ENCODE results near the gene GADL1. TPM values are rescaled to one million over a fixed set of nuclear protein-coding genes. Genes with fewer than 3 reads are reported as not detected.

GADL1 gene
- polyA plus RNA-seq, 2 donors = 0.04 to 0.06 TPM

DNA sequence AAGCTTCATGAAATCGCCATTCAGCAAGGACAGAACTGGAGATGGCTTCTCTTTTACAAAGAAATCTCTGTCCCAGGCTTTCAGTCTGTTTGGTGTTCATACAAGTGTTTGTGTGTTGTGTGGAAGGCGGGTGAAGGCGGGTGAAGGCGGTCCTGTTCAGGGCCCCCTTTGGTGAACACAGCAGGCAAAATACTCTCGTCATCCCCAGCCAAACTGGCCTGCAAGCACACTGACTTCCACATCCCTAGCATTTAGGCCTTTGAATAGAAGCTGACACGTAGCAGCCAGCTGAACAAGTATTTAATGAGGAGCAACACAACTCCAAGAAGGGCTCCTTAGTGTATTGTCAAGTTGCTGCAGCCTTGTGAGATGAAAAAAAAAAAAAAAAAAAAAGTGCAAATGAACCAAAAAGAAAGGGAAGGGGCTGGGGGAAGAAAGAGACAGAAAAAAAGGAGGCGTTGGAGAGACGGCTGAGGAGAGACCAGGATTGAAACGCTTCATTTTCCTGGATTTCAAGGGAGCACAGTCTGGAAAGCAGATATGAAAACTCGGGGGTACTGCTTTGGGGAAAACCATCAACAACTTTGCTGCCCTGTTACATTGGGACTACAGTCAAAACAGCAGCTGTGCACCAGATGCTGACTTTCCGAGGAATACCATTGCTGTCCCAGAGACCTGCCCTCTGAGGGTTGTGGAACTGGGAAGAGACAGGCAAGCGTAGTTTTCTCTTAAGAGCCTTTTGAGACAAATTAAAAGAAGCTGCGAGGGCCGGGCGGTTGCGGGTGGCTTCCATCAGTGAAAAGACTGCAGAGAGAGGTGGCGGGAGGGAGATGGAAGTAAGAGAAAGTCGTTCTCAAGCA lies 213.4 kb downstream of the GADL1 start:
- 74 to 76% methylated on average over 18 of the region's 18 CpGs for WGBS, 2 donors
- peaks cover 0 to 2% of the 10 kb centered on the region in 2 donors for H3K4me1 ChIP-seq (ENCODE audit: control insufficient read depth in 2 of 2, insufficient read depth in 2 of 2, low read length in 1 of 2)
- peak overlapping the region; percentile 4 to 52 for H3K27ac ChIP-seq (ENCODE audit: low read depth in 2 of 2, low read length in 1 of 2)
- H3K36me3 ChIP-seq (ENCODE audit: control insufficient read depth in 2 of 2, insufficient read depth in 2 of 2, low read length in 1 of 2) = peaks cover 0 to 3% of the 10 kb centered on the region in 2 donors
- H3K27me3 ChIP-seq (ENCODE audit: control insufficient read depth in 1 of 2, insufficient read depth in 2 of 2, low read length in 2 of 2) = no peaks in the 10 kb centered on the region
- H3K4me3 ChIP-seq (ENCODE audit: low read depth in 1 of 2, low read length in 2 of 2) = no peak overlapping the region
- no peaks in the 10 kb centered on the region for H3K9me3 ChIP-seq (ENCODE audit: control insufficient read depth in 2 of 2, insufficient read depth in 1 of 2, low read depth in 1 of 2, low read length in 1 of 2)

DNA sequence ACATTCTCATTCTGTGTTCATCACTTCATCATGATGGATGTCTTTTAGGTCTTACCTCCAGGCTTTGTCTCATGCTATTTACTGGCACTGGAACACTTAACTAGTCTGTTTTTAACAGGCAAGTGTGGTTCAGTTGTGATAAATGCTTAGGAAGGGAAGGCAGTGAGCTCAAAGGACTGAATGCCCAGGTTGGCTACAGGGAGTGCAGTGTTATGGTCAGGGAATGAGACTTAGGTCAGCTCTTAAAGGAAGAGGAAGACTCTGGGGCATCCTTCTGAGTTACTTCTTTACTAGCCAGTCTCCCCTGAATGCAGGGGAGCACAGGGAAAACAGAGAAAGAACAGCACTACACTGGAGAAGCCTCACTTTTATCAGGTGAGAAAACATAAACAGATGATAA lies 215.4 kb downstream of the GADL1 start:
- H3K4me3 ChIP-seq (ENCODE audit: low read depth in 1 of 2, low read length in 2 of 2) = no peak overlapping the region
- no peaks in the 10 kb centered on the region for H3K27me3 ChIP-seq (ENCODE audit: control insufficient read depth in 1 of 2, insufficient read depth in 2 of 2, low read length in 2 of 2)
- no peak overlapping the region for H3K27ac ChIP-seq (ENCODE audit: low read depth in 2 of 2, low read length in 1 of 2)
- H3K4me1 ChIP-seq (ENCODE audit: control insufficient read depth in 2 of 2, insufficient read depth in 2 of 2, low read length in 1 of 2) = no peaks in the 10 kb centered on the region
- no peaks in the 10 kb centered on the region for H3K9me3 ChIP-seq (ENCODE audit: control insufficient read depth in 2 of 2, insufficient read depth in 1 of 2, low read depth in 1 of 2, low read length in 1 of 2)
- H3K36me3 ChIP-seq (ENCODE audit: control insufficient read depth in 2 of 2, insufficient read depth in 2 of 2, low read length in 1 of 2) = peaks cover 0 to 7% of the 10 kb centered on the region in 2 donors

DNA sequence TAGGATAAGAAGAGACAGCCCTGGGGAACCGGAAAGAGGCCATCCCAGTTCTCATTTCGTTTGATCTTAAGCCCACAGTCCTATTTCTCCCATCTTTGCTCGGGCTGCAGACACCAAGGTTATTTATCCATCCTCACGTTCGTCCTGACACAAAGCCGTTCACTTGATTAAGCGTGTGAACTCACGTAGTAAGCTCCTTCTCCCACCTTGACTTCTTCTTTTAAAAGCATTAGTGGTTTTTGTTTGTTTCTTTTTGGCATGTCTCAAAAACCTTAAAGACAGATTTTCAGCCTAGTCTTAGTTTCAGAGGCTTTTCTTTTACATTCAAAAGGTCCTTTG lies 217.1 kb downstream of the GADL1 start:
- Histone ChIP-seq H3K36me3 (ENCODE audit: control insufficient read depth in 2 of 2, insufficient read depth in 2 of 2, low read length in 1 of 2) (peaks cover 1 to 13% of the 10 kb centered on the region in 2 donors), H3K4me3 (ENCODE audit: low read depth in 1 of 2, low read length in 2 of 2) (no peak overlapping the region), H3K4me1 (ENCODE audit: control insufficient read depth in 2 of 2, insufficient read depth in 2 of 2, low read length in 1 of 2) (no peaks in the 10 kb centered on the region), H3K27me3 (ENCODE audit: control insufficient read depth in 1 of 2, insufficient read depth in 2 of 2, low read length in 2 of 2) (no peaks in the 10 kb centered on the region), H3K27ac (ENCODE audit: low read depth in 2 of 2, low read length in 1 of 2) (no peak overlapping the region), H3K9me3 (ENCODE audit: control insufficient read depth in 2 of 2, insufficient read depth in 1 of 2, low read depth in 1 of 2, low read length in 1 of 2) (no peaks in the 10 kb centered on the region)
- WGBS, 2 donors = 77 to 87% methylated on average over 8 of the region's 8 CpGs

DNA sequence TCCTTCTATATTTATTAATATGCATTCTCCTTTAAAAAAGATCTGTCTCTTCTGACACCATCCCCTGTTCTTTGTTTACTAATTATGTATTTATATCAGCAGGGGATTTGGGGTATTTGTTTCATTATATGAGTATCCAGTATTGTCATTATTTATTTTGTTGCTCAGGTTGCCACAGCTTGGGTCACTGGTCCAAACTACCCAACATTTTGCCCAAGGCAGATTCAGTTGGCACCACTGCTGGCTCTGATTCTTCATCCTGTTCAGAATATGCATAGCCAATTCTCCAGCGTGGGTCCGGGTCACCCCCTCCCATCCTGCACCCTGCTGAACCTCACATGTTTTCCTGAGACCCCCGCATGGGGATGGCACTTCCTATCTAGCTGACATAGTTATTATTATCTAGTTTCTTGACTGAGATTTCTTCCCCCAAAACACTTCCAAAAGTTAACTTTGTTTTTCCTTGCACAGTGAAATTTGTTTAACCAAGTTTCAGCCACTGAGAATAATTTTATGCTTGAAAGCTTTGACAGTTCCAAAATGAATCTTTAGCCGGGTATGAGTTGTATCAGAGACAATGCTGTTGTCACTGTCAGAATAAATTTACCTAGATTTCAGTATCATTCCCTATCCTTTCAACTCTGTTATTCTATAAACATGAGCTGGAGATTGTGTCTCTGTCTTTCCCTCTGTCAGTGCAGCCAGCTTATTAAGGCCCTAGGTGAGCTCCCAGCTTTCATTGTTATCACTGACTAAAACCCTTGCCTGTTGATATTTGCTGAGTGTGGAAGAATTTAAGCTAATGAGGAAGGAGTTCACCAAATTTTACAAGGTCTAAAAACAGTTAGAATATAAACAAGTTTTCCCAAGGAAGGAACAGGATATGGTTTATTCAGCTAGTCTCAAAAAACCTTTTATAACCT lies 217.8 kb downstream of the GADL1 start:
- H3K4me3 ChIP-seq (ENCODE audit: low read depth in 1 of 2, low read length in 2 of 2) = no peak overlapping the region
- H3K27ac ChIP-seq (ENCODE audit: low read depth in 2 of 2, low read length in 1 of 2) = no peak overlapping the region
- peaks cover 5 to 19% of the 10 kb centered on the region in 2 donors for H3K36me3 ChIP-seq (ENCODE audit: control insufficient read depth in 2 of 2, insufficient read depth in 2 of 2, low read length in 1 of 2)
- H3K27me3 ChIP-seq (ENCODE audit: control insufficient read depth in 1 of 2, insufficient read depth in 2 of 2, low read length in 2 of 2) = no peaks in the 10 kb centered on the region
- 70 to 76% methylated on average over 4 of the region's 4 CpGs for WGBS, 2 donors
- no peaks in the 10 kb centered on the region for H3K9me3 ChIP-seq (ENCODE audit: control insufficient read depth in 2 of 2, insufficient read depth in 1 of 2, low read depth in 1 of 2, low read length in 1 of 2)
- H3K4me1 ChIP-seq (ENCODE audit: control insufficient read depth in 2 of 2, insufficient read depth in 2 of 2, low read length in 1 of 2) = no peaks in the 10 kb centered on the region

Measured in esophagus (tissue), 2 donors.